Stimulated activated CD8-positive, alpha-beta memory T cell treated with anti-CD3 and anti-CD28 coated beads, Interleukin-7, amount 100 ng/mL, for 1 hour (primary cell): ENCODE measurements around the gene TNS3.

Source experiments
- DNase-seq, 2 donors: peaks; one replicate each; pipeline ENCODE4 v3.0.0-alpha.2; 2020; ENCODE audit warnings: low read depth in 2 of 2

The TNS3 gene

DNA sequence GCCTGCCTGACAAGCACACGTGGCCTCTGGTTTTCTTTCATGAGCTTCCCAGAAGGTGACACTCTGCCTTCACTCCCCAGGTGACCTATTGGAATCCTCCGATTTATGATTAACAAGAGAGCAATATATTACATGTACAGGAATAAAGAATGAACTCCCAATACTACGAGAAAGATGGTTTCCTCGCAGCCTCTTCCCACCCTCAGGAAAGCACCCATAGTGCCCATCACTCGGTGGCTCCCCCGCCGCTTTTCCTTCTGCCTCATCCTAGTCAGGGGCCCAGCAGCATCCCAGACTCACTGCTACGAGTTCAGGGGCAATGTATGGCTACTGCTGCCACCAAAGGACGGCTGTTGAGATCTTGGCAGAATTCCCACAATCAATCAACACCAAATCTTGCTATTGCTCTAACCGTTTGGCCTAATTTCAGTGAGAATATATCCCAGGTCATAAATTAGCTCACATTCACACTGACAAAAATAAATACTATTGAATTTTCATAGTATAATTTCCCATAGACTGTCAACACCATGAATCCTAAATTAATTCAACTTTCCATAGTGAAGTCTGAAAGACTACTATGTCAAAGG is 196.3 kb downstream of the TNS3 start:
- DNase-seq, result no peak

DNA sequence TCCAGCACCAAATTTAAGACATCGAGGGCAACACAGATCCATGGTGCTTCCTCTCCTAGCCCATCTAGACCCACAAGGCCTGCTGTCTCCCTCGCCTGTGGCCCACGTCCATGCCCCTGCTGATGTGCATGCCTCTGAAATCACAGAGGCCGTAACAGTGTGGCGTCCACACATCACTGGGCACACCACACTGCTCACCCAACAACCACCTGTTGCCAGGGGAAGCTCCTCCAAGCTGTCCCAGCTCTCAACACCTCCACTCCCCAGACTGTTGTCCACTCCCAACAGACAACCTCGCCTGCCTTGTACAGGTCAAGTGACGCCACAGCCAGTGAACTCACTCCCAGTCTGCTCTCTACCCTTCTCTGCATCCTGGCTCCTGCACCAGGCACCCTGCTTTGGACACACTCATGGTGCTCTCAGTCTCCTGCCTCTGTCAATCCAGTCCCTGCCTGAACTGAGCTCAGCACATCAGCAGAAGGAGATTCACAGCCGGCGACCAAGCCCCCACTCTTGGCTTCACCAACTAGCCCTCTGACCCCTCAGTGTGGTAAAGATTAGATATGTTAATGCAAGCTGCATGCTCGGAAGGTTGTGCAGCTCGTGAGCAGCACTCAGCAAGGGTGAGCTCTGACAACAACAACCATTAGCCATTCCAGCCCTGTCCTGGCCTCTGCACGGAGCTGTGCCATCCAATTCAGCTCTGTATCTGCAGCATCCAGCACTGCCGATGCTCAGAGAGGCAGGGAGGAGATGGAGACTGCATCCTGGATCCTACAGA is 197.0 kb downstream of the TNS3 start:
- no peak for DNase-seq

DNA sequence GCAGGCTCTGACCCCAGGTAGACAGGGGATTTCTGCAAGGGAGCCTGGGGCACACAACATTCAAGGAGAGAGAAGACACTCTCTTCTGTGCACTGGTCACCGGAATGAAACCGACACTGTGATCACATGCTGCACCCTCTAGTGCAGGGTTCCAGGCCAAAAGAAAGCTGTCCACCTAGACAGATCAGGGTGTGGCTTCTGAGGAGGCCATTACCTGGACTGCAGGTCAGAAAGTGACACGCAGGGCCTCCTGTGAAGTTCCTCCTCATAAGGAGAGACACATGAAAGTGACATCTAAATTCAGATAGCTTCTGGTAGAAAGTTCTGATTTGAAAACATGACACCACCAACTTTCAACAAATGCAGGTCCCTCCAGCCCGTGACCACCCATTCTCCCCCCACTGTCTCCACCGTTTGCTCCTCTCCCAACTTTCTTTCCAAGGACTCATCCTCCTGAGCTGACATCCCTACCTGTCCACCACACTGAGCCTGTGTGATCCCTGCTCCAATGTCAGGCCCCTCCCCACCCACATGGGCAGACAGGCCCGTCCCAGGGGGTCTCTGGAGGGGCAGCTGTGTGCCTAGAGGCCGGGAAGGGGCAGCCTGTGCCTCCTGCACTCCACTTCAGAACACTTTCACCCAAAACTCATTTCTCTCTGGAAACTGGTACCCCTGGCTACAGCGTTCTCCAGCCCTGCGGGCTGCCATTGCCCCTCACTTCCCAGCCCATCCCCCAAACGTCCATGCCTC is 198.0 kb downstream of the TNS3 start:
- no peak for DNase-seq

DNA sequence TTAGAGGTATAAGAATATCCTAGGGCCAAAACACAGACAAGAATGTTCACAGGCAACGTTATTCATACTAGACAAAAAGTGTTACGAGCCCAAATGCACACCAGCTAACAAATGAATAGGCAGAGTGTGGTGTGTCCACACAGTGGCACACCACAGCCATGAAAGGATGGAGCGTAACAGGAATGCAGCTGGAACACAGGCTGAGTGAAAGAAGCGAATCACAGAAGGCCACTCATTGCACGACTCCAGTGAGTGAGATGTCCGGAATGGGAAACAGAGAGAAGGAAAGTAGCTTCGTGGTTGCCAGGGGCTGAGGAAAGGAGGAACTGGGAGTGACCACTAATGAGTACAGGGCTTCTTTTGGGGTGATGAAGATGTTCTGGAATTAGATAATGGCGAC is 198.8 kb downstream of the TNS3 start:
- no peak for DNase-seq

DNA sequence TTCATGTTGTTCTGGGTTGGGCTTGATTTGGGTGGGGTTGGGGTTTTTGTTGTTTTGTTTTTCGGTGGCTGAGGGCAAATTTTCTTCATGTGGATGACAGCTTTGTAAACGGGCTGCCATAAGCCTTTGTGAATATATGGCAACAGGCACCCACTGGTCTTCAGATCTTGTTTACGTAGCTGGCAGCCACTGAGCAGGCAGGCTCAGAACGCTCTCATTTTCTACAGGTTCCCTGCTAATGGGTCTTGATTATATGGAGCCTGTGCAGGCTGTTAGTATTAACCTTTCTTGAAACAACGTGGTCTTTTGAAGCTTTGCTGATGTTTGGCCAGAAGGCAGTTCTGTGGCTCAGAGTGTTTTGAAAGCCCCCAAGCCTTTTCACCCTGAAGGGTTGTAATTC is 199.7 kb downstream of the TNS3 start:
- DNase-seq, result no peak

DNA sequence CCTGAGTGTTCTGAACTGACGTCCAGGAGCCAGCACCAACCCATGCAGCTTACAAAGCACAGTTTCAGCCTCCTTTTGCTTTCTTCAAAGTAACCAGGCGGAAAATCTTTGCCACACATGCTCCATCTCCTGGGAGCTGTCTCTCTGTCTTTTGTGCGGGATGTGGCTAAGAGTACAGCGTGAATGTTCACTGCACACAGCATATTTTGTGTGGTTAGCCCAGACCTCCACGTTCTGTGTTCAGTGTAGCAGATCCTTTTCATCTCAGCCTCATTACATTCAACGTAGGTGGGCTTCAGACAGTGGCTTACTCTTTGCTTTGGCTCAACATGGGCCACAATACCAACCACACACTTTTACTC is 200.8 kb downstream of the TNS3 start:
- no peak for DNase-seq

DNA sequence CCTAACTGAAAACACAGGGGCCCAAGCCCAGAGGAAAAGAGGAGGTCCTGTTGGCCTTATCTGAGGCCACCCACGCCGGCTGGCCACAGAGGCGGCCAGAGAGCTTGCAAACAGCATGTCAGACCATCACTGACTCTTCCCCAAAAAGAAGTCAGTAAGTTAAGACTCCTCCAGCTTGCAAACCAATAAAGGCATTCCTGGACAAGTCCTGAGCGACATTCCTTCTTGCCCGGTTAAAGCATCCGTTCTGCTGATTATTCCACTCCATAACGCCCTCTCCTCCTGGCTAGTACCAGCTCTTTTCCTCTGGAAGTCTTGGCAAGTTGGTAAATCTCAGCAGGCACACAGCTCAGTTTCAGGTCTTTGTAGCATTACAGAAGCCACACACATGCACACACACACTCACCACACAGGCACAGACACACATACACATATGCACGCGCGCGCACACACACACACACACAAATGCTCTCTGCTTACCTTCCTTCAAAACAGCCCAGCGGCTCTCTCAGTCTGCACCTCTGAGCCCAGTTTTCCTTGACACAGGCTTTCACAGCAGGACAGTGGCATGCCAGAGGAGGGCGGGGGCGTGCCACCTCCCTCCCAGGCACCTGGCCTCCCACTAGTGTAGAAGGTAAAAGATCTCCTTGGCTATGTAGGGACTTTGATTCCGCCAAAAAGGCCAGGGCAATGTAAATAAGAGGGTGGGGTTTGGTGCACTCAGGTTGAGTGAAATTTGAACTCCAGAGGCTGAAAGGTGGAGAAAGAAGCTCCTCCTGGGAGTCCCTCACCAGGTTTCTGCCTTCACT is 201.4 kb downstream of the TNS3 start:
- DNase-seq, result no peak

DNA sequence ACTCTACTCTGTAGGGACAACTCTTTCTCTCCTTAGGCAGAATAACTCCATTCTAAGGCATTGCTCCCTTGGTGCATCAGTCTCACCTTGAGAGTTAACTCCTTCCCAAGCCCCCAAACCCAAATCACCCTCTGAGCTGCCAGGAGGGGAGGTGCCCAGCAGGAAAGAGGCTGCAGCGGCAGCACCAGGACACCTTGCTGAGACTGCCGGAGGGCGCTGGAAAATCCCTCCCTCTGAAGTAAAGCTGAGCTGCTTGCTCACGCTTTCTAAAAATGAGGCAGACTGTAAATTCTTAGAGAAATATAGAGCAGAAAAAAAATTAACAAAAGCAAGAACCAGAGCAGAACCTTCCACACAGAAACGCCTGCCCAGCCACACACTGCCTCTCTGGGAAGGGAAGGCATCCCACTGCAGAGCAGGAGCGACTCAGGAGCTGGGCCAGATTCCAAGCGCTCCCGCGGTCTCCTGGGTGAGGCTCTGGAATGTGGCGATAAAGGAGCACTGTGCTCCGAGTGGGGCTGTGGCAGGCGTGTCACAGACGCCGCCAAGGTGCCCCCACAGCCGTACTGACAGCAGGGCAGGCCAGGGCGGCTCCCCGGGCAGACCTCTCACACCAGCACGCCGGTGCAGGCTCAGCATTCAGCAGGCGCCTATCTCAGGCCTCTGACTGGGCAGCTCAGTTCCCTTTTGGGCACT is 202.1 kb downstream of the TNS3 start:
- no peak for DNase-seq

DNA sequence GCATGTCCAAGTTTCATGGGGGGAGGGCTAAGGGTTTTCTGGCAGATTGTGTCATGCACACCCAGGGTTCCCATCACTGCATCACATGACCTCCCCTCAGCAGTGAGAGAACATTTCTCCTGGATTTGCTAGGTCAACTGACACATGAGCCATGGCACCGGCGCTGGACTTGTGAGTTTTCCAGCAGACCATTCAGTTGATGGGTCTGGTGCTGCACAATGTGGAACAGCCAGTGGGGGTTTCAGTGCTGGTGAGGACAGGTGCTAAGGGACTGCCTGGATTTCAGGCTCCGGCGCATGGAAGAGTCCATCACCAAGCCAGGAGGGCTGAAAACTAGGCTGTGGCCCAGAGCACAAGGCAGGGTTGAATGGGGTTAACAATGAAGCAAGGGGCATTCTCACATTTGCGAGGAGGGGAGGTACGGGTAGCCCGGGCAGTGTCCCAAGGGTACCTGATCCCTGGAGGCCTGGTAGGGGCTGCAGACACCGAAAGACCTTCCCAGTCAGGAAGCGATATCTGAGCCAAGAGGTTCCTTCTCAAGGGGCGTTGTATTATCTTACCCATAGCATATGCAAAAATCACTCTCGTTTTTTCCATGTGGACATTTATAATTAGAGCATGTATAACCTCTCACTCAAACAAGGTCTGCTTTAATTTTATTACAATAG is 203.0 kb downstream of the TNS3 start:
- DNase-seq, result no peak

DNA sequence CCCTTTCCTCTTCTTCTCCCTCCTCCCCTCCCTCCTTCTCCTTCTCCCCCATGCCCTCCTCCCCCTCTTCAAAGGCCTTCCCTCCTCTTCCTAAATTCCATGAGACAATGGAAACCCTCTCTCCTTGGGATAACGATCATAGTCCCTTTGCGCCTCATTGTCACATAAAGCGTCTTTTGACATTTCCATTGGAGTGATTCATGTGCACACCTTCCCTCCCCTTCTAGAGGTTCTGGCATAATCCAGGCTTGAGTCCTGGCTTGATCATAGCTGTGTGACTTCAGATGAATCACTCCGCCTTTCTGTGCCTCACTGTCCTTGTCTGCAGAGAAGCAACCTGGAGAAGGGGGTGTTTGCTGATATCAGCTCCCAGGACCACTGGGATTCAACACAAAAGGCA is 204.2 kb downstream of the TNS3 start:
- DNase-seq, result no peak

DNA sequence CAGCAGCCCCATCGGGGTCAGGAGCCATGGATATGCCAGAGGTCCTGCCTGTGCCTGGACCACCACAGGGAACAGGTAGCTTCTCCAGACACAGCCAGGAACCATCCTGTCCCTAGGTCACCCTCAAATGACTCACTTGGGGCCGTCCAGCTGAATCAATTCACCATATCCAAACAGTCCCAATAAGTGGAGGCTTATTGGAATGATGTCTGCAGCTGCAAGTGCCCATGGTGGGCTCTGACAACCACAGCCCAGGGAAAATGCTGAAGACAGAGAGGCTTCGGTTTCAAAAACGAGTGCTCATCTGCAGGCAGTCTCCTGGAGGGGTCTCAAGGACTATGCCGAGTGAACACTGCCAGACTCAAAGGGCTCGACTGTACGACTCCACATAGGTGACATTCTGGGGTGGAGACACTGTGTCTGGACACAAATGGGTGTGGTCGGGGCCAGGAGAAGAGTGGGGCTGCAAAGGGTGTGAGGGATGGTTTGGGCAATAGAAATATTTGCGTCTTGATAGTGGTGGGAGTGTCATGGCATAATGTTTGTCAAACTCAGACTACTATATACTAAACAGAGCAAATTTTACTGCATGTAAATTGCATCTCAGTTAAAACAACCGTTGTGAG is 204.8 kb downstream of the TNS3 start:
- no peak for DNase-seq

DNA sequence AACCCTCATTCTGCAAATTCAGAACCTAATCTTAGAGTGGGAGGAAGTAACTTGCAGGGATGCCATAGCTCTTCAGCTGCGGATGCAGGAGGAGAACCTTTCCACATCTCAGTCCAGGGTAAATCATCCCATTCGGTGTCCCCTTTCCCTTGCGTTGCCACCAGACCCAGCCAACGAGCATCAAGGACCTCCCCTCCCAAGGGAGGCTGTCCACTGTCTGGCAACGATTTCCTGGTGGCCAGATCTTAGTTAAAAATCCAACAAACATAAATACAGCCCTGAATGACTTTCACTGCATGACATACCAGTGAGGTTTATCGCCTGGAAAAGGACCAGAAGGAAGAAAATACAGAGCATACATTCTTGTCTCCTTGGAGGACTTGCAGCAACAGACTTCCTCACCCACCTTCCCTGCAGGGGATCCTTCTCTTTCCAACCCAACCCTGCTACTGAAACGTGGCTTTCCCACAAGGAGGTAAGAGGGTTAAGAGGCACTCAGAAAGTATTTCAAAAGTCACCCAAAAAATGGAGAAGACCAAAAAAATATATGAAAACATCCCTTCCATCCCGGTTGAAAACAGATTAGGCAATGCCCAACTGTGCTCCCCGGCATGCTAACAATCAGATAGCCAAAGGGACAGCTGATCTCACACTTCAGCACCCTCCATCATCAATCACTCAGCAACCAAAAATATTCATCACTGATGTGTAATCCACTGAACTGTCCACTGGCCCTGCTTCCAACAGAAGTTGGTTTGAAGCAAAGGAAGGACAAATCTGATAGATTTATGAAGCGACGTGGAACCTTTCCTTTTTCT is 206.6 kb downstream of the TNS3 start:
- no peak for DNase-seq

DNA sequence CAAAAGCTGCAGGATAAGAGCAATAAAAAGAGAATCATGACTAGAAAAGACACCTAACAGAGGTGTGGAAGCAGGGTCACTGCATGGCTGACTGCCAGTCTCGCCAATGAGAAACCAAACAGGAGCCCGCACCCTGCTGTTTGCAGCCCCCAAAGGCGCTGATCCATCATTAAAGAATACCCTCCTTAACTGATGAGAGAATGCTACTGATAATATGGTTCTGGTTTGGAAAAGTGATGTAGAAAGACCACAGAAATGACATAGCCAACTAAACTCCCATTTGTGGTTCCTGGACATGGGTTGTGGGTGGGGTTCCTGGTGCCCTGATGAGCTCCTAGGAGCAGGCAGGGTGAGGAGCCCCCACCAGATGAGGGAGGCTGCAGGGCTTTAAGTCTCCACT is 207.4 kb downstream of the TNS3 start:
- no peak for DNase-seq

DNA sequence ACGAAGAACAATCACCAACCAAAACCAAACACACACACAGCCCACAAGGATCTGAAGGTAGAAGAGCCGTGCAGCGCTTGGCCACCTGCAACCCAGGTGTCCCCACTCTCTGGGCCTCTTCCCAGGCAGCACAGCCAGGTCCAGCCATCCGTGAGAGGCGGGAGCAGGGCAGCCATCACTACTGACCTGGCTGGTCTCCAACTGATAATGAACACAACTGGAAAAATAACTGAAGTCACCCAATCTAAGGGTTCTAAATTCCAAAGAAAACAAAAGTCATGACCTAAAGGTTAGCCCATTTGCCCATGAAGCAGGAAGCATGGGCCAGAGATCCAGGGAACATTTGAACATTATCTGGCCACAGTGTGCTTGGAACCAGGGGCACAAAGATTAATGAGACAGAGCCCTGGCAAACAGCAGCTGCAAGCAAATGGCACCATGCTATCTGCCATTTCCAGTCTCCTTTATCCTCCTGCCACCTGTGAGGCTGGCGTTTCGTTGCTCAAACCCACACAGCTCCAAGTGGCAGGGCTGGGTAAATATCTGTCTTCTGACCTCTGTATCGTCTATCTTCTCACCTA is 207.9 kb downstream of the TNS3 start:
- DNase-seq, result no peak

DNA sequence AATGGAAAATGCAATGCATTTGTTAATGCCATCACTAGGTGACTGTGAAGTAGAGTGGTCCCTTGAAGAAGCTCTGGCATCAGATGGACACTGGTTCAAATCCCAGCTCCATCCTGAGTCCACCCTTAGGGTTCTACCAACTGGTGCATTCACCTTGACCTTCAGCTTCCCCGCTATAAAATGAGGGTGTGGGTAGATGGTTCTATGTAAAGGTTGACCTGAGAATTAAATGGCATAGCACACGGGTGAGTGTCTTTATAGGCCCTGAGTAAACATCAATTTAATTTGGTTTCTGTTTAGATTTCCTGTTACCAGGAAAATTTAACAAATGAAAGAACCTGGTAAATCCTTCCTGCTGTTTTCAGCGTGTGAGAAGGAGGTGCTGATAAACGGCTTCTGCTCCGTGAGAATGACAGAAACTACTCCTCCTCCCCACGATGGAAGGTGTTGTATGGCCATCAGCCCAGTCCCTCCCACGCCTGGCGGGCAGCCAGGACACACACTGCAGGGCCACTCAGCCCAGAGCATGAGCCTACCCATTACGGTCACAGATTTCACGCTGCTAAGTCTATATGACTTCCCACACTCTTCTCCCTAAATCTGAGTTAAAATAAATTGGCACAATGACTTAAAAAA is 210.1 kb downstream of the TNS3 start:
- no peak for DNase-seq

DNA sequence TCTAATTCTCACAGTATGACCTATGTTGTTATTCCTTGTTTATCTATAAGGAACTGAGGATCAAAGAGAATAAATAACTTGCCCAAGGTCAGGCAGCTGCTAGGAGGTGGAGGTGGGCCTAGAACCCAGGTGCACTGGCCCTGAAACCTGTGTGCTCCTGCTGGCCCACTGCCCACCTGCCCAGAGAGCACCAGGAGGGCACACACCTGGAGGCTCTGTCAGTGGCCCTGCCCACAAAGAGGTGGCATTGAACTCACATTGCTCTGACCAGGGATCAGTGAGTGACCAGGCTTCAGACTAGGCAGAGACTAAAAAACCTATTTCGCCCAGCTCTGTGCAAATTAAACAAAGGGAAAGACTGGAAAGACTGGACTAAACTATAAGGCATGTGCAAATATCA is 210.6 kb downstream of the TNS3 start:
- no peak for DNase-seq

DNA sequence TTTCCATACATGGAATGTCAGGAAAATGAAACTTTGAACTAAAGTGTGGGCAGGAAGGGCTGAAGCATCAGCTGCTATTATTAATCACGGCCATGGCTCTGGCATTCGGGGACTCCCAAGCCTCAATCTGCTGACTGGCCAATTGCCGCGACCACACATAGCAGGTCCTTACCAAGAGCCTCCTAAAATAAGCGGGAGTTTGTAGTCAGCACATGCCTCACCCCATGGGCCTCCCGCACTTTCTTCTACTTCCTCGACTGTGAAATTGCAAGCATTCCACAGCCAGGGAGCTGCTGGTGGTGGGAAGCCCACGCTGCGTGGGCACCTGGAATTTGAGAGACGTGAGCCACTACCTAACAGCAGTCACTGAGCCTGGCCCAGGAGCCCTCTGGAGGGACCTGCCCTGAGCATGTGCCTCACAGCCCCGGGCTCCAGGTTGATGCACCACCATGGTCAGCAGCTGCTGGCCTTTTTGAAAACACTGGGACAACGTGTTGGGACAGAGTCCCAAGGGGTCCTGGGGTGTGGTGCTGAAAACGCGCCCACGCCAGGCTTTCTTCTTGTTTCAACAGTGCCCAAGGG is 211.4 kb downstream of the TNS3 start:
- no peak for DNase-seq

DNA sequence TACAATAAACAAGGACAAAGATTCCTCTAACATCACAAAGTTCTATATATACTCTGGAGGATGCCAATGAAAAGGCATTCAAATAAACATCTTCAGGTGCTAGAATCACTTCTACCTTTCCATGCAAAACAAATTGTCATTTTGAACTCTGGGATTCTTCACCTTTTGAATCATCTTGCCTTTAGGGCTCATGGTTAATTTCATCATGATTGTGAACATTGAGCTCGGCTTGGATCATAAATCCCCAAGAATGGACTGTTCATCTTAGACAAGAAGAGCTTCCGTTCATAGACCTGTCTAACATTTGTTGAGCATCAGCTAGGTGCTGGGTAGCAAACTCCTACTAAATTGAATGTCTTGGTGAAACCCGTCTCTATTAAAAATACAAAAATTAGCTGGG is 212.2 kb downstream of the TNS3 start:
- DNase-seq, result no peak
